HG02798 (cell line): Measurements from ENCODE around the gene SLC18B1.

Experiments
- ATAC-seq: cut with Tn5 transposase; IDR thresholded peaks from one replicate; pipeline ENCODE4 v1.9.1; 2021; ENCODE audit warnings: mild to moderate bottlenecking; ENCODE audit not compliant: unreplicated experiment, poor library complexity

Gene SLC18B1

GRCh38 chr6:132797951-132798868 is at the start of gene SLC18B1:
Gene SLC18B1, minus strand, starts transcription at chr6:132798637. Its CDS starts 181 bp downstream, at chr6:132798456.
- ATAC-seq: peak; percentile 48

DNA sequence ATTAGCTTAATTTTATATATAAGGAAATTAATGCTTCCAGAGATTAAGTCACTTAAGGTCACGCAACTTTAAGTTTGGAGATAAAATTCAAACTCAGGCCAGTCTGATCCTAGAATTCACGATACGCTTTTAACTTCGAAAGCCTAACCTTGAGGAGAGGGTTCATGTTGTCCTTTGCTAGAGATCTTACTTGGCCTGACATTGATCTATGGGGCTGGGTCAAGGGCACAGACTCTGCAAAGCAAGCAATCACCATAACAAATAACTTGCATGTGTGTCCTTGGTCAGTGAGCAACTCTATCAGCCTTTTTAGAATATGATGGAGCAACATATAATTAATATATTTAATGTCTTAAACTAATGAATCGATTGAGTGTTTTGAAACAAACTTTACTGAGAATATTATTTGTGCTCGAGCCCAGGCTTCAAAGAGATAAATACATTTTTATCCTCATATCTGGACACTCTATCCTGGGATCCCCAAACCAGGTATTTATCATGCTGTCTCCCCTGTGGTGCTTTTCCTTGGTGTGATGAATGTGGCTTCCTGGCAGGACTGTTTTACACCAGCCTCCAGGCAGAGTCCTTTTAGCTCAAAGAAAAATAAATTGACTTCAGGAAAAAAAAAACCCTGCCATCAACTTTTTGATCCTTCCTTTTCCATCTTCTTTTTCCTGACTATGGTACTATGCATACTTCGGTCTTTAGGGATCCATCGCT is 45.0 kb upstream of the SLC18B1 start:
- ATAC-seq: no peak

DNA sequence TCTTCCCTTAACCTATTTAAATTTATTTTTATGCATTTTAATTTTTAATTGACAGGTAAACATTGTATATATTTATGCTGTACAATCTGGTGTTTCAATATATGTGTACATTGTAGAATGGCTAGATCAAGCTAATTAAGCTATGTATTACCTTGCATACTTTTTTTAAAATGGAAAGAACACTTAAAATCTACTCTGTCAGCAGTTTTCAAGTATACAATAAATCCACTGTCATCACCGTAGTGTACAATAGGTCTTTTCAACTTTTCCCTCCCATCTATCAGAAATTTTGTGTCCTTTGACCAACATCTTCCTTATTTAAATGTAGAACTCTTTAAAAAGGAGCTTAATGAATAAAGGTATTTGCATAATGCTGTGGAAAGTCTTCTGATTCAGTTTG is 43.5 kb upstream of the SLC18B1 start:
- ATAC-seq: no peak

DNA sequence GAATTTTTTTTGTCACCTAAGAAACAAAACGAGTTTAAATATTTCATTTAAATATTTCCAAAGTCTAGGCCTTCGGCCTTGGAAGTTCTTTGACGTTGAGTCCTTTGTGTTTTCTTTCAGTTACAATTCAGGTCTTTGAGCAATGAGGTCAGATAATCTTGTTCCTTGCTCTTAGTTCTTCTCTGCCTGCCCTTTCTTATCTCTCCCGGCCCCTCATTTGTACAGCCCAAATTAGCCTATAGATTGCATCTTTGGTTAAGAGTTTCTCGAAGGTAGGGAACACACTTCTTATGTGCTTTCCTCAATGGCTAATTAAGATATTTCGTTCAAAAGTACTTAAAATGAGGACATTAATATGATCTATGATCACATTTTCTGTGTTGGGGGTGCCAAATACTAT is 34.5 kb upstream of the SLC18B1 start:
- no peak for ATAC-seq

DNA sequence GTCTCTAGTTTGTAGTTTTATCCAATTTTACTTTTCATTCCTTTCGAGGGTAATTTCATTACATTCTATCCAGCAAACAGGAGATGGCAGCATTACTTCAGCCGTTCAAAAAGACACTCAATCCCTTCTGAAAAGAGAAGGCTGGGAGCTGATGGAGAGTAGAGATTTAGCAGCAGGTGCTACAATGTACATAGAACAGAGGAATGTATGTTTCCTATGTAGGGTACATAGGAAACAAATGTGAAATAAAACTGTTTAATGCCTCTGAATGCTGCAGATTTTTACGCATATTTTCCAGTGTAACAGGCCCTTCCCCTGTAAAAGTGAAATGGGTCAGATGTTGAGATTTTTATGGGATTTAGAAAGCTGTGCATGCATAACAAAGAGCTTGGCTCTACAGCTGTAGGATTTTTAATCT is 31.9 kb upstream of the SLC18B1 start:
- ATAC-seq: no peak

- no peak for ATAC-seq
These were observed 22.4 kb upstream of the SLC18B1 start for GRCh38 chr6:132820629-132821381.

- ATAC-seq: no peak
These were observed 21.1 kb upstream of the SLC18B1 start for GRCh38 chr6:132819405-132820161.

GRCh38 chr6:132818404-132819359 is 20.2 kb upstream of the SLC18B1 start:
- no peak for ATAC-seq

GRCh38 chr6:132817554-132818403 is 19.3 kb upstream of the SLC18B1 start:
- no peak for ATAC-seq

- ATAC-seq: no peak
These were observed 18.2 kb upstream of the SLC18B1 start for GRCh38 chr6:132816660-132817059.

GRCh38 chr6:132814716-132815570 is 16.5 kb upstream of the SLC18B1 start:
- peak; percentile 19 for ATAC-seq

- peak; percentile 26 for ATAC-seq
These were observed 14.9 kb upstream of the SLC18B1 start for GRCh38 chr6:132813173-132813856.

GRCh38 chr6:132812756-132813172 is 14.3 kb upstream of the SLC18B1 start:
- ATAC-seq: peak; percentile 8

GRCh38 chr6:132812255-132812732 is 13.9 kb upstream of the SLC18B1 start:
- ATAC-seq: no peak

GRCh38 chr6:132811276-132811675 is 12.8 kb upstream of the SLC18B1 start:
- ATAC-seq: no peak

DNA sequence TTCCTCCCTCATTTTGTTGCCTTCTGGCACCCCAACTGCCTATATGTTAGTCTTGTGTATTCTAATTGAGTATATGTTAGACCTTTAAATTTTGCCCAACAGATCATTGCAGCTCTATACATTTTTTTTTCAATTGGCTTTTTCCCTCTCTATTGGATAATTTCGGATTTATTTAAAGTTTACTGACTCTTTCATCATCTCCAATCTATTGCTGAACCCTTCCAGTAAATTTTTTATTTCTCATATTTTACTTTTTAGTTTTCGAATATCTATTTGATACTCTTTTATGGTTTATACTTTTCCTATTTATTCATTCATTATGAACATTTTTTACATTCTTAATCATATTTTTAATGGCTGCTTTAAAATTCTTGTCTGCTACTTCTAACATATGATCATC is 7.1 kb upstream of the SLC18B1 start:
- no peak for ATAC-seq
